Upper lobe of left lung (tissue), 4 donors: ENCODE measurements around the gene FFAR2.

ENCODE experiments used
- POLR2A ChIP-seq, 4 donors: fragments of 450-650 bp; IDR thresholded peaks; one replicate each; pipeline ENCODE4 v1.5.1; 2016 to 2017; ENCODE audit warnings: antibody characterized with exemption in 4 of 4, mild to moderate bottlenecking in 2 of 4
- TF ChIP-seq, protein P1 (sequence below), 6 experiments: fragments of 450-650 bp in 4 of 6; fragments of 200-600 bp in 2 of 6; sonication (generic) in 2 of 6; IDR thresholded peaks; one replicate each; pipeline ENCODE4 v1.5.1; 2016 to 2019; ENCODE audit warnings: antibody characterized with exemption in 6 of 6

DNA sequence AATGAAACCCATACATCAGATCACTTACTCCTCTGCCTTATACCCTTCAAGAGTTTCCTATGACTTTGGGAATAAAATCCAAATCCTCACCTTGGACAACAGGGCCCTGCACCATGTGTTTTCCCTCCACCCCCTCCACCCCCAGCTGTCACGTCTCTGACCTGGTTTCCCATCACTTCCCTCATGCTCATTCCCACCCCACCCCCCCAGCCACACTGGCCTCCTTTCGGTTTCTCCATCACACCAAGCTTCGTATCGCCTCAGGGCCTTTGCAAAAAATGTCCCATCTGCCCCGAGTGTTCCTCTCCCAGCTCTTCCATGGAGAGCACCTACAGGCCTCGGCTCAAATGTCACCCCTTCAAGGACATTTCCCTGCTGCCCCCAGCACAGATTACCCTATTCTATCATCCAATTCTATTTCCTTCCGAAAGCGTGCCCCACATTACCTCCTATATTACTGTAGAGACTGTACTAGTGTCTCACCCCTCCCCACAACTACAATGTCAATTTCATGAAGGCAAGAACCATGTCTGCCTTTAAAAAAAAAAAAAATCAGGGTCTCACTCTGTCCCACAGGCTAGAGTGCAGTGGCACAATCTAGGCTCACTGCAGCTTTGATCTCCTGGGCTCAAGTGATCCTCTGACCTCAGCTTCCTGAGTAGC, 16.8 kb upstream of the FFAR2 start:
- TF ChIP-seq, protein P1, sequence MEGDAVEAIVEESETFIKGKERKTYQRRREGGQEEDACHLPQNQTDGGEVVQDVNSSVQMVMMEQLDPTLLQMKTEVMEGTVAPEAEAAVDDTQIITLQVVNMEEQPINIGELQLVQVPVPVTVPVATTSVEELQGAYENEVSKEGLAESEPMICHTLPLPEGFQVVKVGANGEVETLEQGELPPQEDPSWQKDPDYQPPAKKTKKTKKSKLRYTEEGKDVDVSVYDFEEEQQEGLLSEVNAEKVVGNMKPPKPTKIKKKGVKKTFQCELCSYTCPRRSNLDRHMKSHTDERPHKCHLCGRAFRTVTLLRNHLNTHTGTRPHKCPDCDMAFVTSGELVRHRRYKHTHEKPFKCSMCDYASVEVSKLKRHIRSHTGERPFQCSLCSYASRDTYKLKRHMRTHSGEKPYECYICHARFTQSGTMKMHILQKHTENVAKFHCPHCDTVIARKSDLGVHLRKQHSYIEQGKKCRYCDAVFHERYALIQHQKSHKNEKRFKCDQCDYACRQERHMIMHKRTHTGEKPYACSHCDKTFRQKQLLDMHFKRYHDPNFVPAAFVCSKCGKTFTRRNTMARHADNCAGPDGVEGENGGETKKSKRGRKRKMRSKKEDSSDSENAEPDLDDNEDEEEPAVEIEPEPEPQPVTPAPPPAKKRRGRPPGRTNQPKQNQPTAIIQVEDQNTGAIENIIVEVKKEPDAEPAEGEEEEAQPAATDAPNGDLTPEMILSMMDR (IDR thresholded peaks at IDR 0.05) = no peak
- TF ChIP-seq POLR2A (IDR thresholded peaks at IDR 0.05) = no peak
